Gastrocnemius medialis (tissue), 4 donors: Measurements from ENCODE around the gene CWH43. TPM values are rescaled to one million over a fixed set of nuclear protein-coding genes. Genes with fewer than 3 reads are reported as not detected.
"Not testable (repeated sequence)": the region's sequence is repeated elsewhere in the genome, so short reads cannot be mapped to it uniquely, and the experiment has no call there.

Experiments
- ATAC-seq, 2 donors: fragments of 150-250 bp; one replicate each; pipeline ENCODE4 v1.9.1; 2016
- DNase-seq, 2 donors: peaks; one replicate each; pipeline ENCODE4 v3.0.0-alpha.2; 2019
- H3K27ac ChIP-seq, 4 donors: fragments of 200-600 bp; sonication (generic); 1 replicate in 1 of 4; 2 replicates in 3 of 4; pipeline ENCODE4 v1.5.1; 2016 to 2018; ENCODE audit warnings: mild to moderate bottlenecking in 2 of 4, moderate library complexity in 1 of 4
- H3K27me3 ChIP-seq, 3 donors: fragments of 200-600 bp; sonication (generic) in 2 of 3; 1 replicate in 1 of 3; 2 replicates in 2 of 3; pipeline versions ENCODE4 v1.5.1 to v1.6.0; 2016 to 2019; ENCODE audit warnings: mild to moderate bottlenecking in 1 of 3, moderate library complexity in 1 of 3
- H3K36me3 ChIP-seq, 2 donors: fragments of 200-600 bp; sonication (generic) in 1 of 2; one replicate each; pipeline ENCODE4 v1.5.1; 2017 to 2018
- H3K4me1 ChIP-seq, 2 donors: fragments of 200-600 bp; sonication (generic) in 1 of 2; one replicate each; pipeline ENCODE4 v1.5.1; 2016 to 2017; ENCODE audit warnings: mild to moderate bottlenecking in 2 of 2
- H3K4me3 ChIP-seq, 4 donors: fragments of 200-600 bp; sonication (generic) in 3 of 4; 1 replicate in 1 of 4; 2 replicates in 3 of 4; pipeline ENCODE4 v1.5.1; 2016 to 2019; ENCODE audit warnings: mild to moderate bottlenecking in 2 of 4
- H3K9me3 ChIP-seq, 3 donors: fragments of 200-600 bp; sonication (generic) in 2 of 3; 1 replicate in 1 of 3; 2 replicates in 2 of 3; pipeline ENCODE4 v1.5.1; 2016 to 2019
- POLR2A ChIP-seq, 2 donors: fragments of 450-650 bp; IDR thresholded peaks; one replicate each; pipeline ENCODE4 v1.6.1; 2017; ENCODE audit warnings: antibody characterized with exemption in 2 of 2, mild to moderate bottlenecking in 2 of 2, moderate library complexity in 2 of 2
- in situ Hi-C, 4 donors: fragments of 200-750 bp; cut with MboI; loops; one replicate each; pipeline versions ENCODE4 v1.15.0 to v1.8.0; 2017; ENCODE audit warnings: low sequenced_read_pairs in 4 of 4
- intact Hi-C: fragments of 100-400 bp; cut with DNase I; formaldehyde crosslinking; loops from one replicate; pipeline ENCODE4 v1.15.1; 2023; ENCODE audit warnings: low total_unique reads
- total RNA-seq, 4 donors: library from RNA; depleted of rRNA; stranded (reverse); fragments of >200 nt; gene quantifications; one replicate each; pipeline versions ENCODE4 v1.1.0 to v1.2.3, GENCODE V29; 2016
- TF ChIP-seq, protein P1 (sequence below), 5 experiments: fragments of 450-650 bp in 3 of 5; fragments of 200-600 bp in 2 of 5; sonication (generic) in 2 of 5; IDR thresholded peaks in 4 of 5; conservative IDR thresholded peaks in 1 of 5; 1 replicate in 4 of 5; 2 replicates in 1 of 5; pipeline ENCODE4 v1.5.1; 2016 to 2019; ENCODE audit warnings: antibody characterized with exemption in 5 of 5, mild to moderate bottlenecking in 3 of 5, moderate library complexity in 3 of 5

Gene CWH43
- total RNA-seq, 4 donors from 2014 or later, result 0.10 TPM; not detected in 3

DNA sequence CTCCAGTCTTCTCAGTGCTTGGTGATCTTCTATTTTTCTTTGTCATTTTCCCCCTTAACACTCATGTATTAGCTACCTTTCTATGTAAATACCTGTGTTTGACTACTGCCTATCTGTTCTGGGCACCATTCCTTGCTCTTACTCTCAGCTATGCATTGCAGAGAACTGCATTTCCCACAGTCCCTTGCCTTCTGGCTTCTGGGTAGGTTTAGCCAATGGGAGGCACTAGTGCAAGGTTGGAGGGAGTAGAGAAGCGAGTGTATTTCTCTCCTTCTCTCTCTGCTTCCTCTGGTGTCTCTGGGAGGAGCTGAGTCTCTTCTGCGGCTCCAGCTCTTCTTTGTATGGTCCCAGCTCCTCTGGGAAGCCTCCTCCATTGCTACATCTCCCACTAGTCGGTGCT lies 50.5 kb downstream of the CWH43 start:
- in situ Hi-C loops, result no loop called here
- intact Hi-C loops, result no loop called here
- no peak for TF ChIP-seq POLR2A (IDR thresholded peaks at IDR 0.05)
- TF ChIP-seq, protein P1, sequence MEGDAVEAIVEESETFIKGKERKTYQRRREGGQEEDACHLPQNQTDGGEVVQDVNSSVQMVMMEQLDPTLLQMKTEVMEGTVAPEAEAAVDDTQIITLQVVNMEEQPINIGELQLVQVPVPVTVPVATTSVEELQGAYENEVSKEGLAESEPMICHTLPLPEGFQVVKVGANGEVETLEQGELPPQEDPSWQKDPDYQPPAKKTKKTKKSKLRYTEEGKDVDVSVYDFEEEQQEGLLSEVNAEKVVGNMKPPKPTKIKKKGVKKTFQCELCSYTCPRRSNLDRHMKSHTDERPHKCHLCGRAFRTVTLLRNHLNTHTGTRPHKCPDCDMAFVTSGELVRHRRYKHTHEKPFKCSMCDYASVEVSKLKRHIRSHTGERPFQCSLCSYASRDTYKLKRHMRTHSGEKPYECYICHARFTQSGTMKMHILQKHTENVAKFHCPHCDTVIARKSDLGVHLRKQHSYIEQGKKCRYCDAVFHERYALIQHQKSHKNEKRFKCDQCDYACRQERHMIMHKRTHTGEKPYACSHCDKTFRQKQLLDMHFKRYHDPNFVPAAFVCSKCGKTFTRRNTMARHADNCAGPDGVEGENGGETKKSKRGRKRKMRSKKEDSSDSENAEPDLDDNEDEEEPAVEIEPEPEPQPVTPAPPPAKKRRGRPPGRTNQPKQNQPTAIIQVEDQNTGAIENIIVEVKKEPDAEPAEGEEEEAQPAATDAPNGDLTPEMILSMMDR (IDR thresholded peaks at IDR 0.05 in 4 of 5, conservative IDR thresholded peaks at IDR 0.05 in 1 of 5), result no peak

DNA sequence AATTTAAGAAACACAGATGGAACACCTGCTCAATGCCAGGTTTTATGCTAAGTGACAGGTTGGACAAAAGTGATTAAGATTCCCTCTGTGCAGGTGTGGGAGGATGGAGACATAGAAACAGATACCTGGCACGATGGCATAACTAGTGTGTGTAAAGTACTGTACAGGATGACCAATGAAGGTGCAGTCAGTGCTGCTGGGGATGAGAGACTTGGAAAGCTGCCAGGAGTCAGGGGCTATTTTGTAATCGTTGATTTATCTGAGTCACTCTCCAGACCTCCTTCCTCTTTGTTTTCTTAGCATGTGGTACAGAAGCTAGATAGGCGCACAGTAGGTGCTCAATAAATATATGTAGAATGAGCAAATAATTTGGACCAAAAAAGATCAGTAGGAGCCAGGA lies 58.2 kb downstream of the CWH43 start:
- Histone ChIP-seq H3K4me3 (no peak overlapping the region), H3K27ac (no peak overlapping the region), H3K9me3 (no peaks in the 10 kb centered on the region), H3K27me3 (no peaks in the 10 kb centered on the region), H3K4me1 (no peaks in the 10 kb centered on the region), H3K36me3 (no peaks in the 10 kb centered on the region)
- in situ Hi-C loops, result no loop called here
- ATAC-seq (no peak), DNase-seq (no peak)
- TF ChIP-seq, protein P1 (IDR thresholded peaks at IDR 0.05 in 4 of 5, conservative IDR thresholded peaks at IDR 0.05 in 1 of 5), result no peak
- no peak for TF ChIP-seq POLR2A (IDR thresholded peaks at IDR 0.05)
- intact Hi-C loops, result no loop called here

More for the DNA sequence above, 50.5 kb downstream of the CWH43 start:
- DNase-seq (no peak), ATAC-seq (no peak)
- Histone ChIP-seq H3K27me3 (no peaks in the 10 kb centered on the region), H3K4me1 (no peaks in the 10 kb centered on the region), H3K36me3 (no peaks in the 10 kb centered on the region), H3K27ac (no peak overlapping the region), H3K9me3 (no peaks in the 10 kb centered on the region), H3K4me3 (no peak overlapping the region)

DNA sequence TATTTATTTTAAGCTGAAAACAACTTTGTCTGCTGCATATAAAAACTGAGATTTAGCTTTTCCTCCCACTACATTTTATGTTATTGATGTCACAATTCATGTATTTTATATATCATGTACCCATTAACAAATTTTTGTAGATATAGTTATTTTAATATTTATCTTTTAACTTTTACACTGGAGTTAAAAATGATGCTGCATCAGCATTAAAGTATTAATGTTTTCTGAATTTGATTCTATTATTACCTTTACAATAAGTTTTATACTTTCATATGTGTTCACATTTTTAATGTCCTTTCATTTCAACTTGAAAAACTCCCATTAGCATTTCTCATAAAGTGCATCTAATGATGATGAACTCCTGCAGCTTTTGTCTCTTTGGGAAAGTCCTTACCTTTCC lies 72.2 kb downstream of the CWH43 start:
- no peak for TF ChIP-seq POLR2A (IDR thresholded peaks at IDR 0.05)
- TF ChIP-seq, protein P1 (IDR thresholded peaks at IDR 0.05 in 4 of 5, conservative IDR thresholded peaks at IDR 0.05 in 1 of 5), result no peak

DNA sequence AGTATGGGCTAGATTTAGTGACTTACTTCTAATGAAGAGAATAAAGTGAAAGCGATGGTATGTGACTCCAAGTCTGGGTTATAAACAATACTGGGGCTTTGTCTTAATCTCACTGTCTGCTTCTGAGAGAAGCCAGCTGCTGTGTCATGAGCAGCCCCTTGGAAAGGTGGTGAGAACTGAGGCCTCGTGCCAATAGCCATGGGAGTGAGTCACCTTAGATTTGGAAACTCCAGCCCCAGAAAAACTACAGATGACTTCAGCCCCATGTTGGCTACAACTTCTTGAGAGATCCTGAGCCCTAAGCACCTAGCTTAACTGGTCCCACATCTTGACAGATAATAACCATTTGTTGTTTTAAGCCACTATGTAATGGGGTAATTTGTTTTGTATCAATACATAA lies 77.6 kb downstream of the CWH43 start:
- no peak for DNase-seq
- intact Hi-C loops, result no loop called here
- Histone ChIP-seq H3K36me3 (no peaks in the 10 kb centered on the region), H3K27me3 (no peaks in the 10 kb centered on the region), H3K4me1 (no peaks in the 10 kb centered on the region), H3K4me3 (no peak overlapping the region), H3K9me3 (no peaks in the 10 kb centered on the region), H3K27ac (no peak overlapping the region)
- no peak for ATAC-seq
- no peak for TF ChIP-seq POLR2A (IDR thresholded peaks at IDR 0.05)
- TF ChIP-seq, protein P1 (IDR thresholded peaks at IDR 0.05 in 4 of 5, conservative IDR thresholded peaks at IDR 0.05 in 1 of 5), result no peak
- in situ Hi-C loops, result no loop called here

More for the DNA sequence above, 72.2 kb downstream of the CWH43 start:
- intact Hi-C loops, result no loop called here
- in situ Hi-C loops, result no loop called here
- ATAC-seq (no peak), DNase-seq (no peak)
- Histone ChIP-seq H3K36me3 (no peaks in the 10 kb centered on the region), H3K9me3 (no peaks in the 10 kb centered on the region), H3K4me1 (no peaks in the 10 kb centered on the region), H3K27ac (no peak overlapping the region), H3K27me3 (no peaks in the 10 kb centered on the region), H3K4me3 (no peak overlapping the region)

DNA sequence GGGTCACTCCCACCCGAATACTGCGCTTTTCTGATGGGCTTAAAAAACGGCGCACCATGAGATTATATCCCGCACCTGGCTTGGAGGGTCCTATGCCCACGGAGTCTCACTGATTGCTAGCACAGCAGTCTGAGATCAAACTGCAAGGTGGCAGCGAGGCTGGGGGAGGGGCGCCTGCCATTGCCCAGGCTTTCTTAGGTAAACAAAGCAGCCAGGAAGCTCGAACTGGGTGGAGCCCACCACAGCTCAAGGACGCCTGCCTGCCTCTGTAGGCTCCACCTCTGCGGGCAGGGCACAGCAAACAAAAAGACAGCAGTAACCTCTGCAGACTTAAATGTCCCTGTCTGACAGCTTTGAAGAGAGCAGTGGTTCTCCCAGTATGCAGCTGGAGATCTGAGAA lies 86.1 kb downstream of the CWH43 start:
- H3K4me3 ChIP-seq, in situ Hi-C loops, H3K36me3 ChIP-seq, intact Hi-C loops, H3K9me3 ChIP-seq, DNase-seq, ATAC-seq, H3K27me3 ChIP-seq, H3K27ac ChIP-seq, H3K4me1 ChIP-seq: not testable (repeated sequence)

DNA sequence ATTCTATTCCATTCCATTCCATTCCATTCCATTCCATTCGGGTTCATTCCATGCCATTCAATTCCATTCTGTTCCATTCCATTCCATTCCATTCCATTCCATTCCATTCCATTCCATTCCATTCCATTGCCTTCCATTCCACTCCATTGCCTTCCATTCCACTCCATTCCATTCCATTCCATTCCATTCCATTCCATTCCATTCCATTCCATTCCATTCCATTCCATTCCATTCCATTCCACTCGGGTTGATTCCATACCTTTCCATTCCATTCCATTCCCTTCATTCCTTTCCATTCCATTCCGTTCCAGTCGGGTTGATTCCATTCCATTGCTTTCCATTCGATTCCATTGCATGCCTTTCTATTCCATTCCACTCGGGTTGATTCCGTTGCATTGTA lies 105.8 kb downstream of the CWH43 start:
- H3K27me3 ChIP-seq, H3K4me1 ChIP-seq, H3K4me3 ChIP-seq, in situ Hi-C loops, intact Hi-C loops, H3K27ac ChIP-seq, DNase-seq, H3K9me3 ChIP-seq, H3K36me3 ChIP-seq: not testable (repeated sequence)
- peak; percentile 16 to 29 for ATAC-seq

DNA sequence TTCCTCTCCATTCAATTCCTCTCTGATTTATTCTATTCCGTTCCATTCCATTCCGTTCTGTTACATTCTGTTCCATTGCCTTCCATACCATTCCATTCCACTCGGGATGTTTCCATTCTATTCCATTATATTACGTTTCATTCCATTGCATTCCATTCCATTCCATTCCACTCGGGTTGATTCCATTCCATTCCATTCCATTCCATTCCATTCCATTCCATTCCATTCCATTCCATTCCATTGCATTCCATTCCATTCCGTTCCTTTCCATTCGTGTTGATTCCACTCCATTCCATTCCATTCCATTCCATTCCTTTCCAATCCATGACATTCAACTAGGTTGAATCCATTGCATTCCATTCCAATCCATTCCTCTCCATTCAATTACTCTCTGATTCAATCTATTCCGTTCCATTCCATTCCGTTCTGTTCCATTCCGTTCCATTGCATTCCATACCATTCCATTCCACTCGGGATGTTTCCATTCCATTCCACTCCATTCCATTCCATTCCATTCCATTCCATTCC lies 106.6 kb downstream of the CWH43 start:
- not testable (repeated sequence) for H3K9me3 ChIP-seq, H3K4me1 ChIP-seq, H3K27me3 ChIP-seq

DNA sequence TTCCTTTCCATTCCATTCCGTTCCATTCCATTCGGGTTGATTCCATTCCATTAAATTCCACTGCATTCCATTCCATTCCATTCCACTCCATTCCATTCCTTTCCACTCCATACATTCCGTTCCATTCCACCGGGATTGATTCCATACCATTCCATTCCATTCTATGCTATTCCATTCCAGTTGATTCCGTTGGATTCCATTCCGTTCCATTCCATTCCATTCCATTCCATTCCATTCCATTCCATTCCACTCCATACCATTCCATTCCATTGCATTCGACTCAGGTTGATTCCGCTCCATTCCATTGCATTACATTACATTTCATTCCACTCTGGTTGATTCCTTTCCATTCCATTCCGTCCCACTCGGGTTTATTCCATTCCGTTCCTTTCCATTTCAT lies 110.1 kb downstream of the CWH43 start:
- H3K4me1 ChIP-seq, H3K27me3 ChIP-seq, H3K36me3 ChIP-seq, H3K9me3 ChIP-seq, DNase-seq, in situ Hi-C loops, ATAC-seq, intact Hi-C loops, H3K4me3 ChIP-seq, H3K27ac ChIP-seq: not testable (repeated sequence)

More for the DNA sequence above, 106.6 kb downstream of the CWH43 start:
- H3K36me3 ChIP-seq, intact Hi-C loops, H3K4me3 ChIP-seq, H3K27ac ChIP-seq, DNase-seq, in situ Hi-C loops: not testable (repeated sequence)
- peak; percentile 50 to 78 for ATAC-seq
